Gastroesophageal sphincter (tissue), 4 donors: ENCODE results near the gene CHN1. TPM values are rescaled to one million over a fixed set of nuclear protein-coding genes. Genes with fewer than 3 reads are reported as not detected.

Experiments used
- ATAC-seq: fragments of 150-250 bp; one replicate; pipeline ENCODE4 v1.9.1; 2016; ENCODE audit warnings: mild to moderate bottlenecking, moderate library complexity
- H3K27ac ChIP-seq, 4 donors: fragments of 200-600 bp; sonication (generic) in 3 of 4; 1 replicate in 3 of 4; 2 replicates in 1 of 4; pipeline ENCODE4 v1.5.1; 2016 to 2019
- H3K27me3 ChIP-seq: fragments of 200-600 bp; sonication (generic); one replicate; pipeline ENCODE4 v1.5.1; 2019
- H3K36me3 ChIP-seq, 2 donors: fragments of 200-600 bp; sonication (generic); one replicate each; pipeline ENCODE4 v1.5.1; 2019; ENCODE audit warnings: control low read depth in 1 of 2
- H3K4me1 ChIP-seq, 3 donors: fragments of 200-600 bp; sonication (generic); 1 replicate in 2 of 3; 2 replicates in 1 of 3; pipeline ENCODE4 v1.5.1; 2016 to 2019; ENCODE audit warnings: control low read depth in 2 of 3
- H3K4me3 ChIP-seq, 2 donors: fragments of 200-600 bp; sonication (generic); one replicate each; pipeline ENCODE4 v1.5.1; 2019; ENCODE audit warnings: mild to moderate bottlenecking in 1 of 2, moderate library complexity in 1 of 2
- H3K9me3 ChIP-seq, 3 donors: fragments of 200-600 bp; sonication (generic); one replicate each; pipeline ENCODE4 v1.5.1; 2017 to 2019; ENCODE audit warnings: control low read depth in 2 of 3
- CTCF ChIP-seq, 4 experiments: fragments of 200-600 bp in 2 of 4; fragments of 450-650 bp in 2 of 4; sonication (generic) in 1 of 4; IDR thresholded peaks; one replicate each; pipeline ENCODE4 v1.5.1; 2017 to 2019; ENCODE audit warnings: antibody characterized with exemption in 4 of 4, mild to moderate bottlenecking in 2 of 4, moderate library complexity in 2 of 4
- EP300 ChIP-seq: sonication (generic); formaldehyde crosslinking; IDR thresholded peaks from one replicate; pipeline ENCODE4 v1.6.1; 2017; ENCODE audit warnings: antibody characterized with exemption, mild to moderate bottlenecking
- POLR2A ChIP-seq, 2 donors: fragments of 450-650 bp; IDR thresholded peaks; one replicate each; pipeline ENCODE4 v1.6.1; 2017; ENCODE audit warnings: antibody characterized with exemption in 2 of 2, mild to moderate bottlenecking in 2 of 2, moderate library complexity in 1 of 2
- POLR2AphosphoS5 ChIP-seq: sonication (generic); formaldehyde crosslinking; IDR thresholded peaks from one replicate; pipeline ENCODE4 v1.6.1; 2017; ENCODE audit warnings: antibody characterized with exemption
- WGBS, 2 donors: methylation state at CpG; one replicate each; pipeline ENCODE4 v1.1.5; 2018; ENCODE audit warnings: low coverage in 1 of 2; 5-methylcytosine and 5-hydroxymethylcytosine counted together
- total RNA-seq, 4 donors: library from RNA; depleted of rRNA; stranded (reverse); fragments of >200 nt; gene quantifications; one replicate each; pipeline ENCODE4 v1.1.0, GENCODE V29; 2016

Gene CHN1
- total RNA-seq, 4 donors from 2014 or later, result 13.3 to 35.8 (median 31.1) TPM

- 49 to 63% methylated on average over 5 to 6 of the region's 6 CpGs for WGBS, 2 donors
- peaks cover 0 to under 1% of the 10 kb centered on the region in 2 donors for H3K36me3 ChIP-seq
- H3K27ac ChIP-seq, result no peak overlapping the region
- H3K9me3 ChIP-seq, result no peaks in the 10 kb centered on the region
- ATAC-seq, result no peak
- peaks cover 0 to 6% (median 0%) of the 10 kb centered on the region in 3 donors for H3K4me1 ChIP-seq
- H3K27me3 ChIP-seq, result no peaks in the 10 kb centered on the region
- TF ChIP-seq EP300, result no peak
- TF ChIP-seq CTCF (IDR thresholded peaks at IDR 0.05), result no peak
- TF ChIP-seq POLR2AphosphoS5, result no peak
- TF ChIP-seq POLR2A (IDR thresholded peaks at IDR 0.05), result no peak
- no peak overlapping the region for H3K4me3 ChIP-seq
These were observed 85.1 kb downstream of the CHN1 start for GRCh38 chr2:174919947-174920595.

- H3K27ac ChIP-seq, result no peak overlapping the region
- no peak overlapping the region for H3K4me3 ChIP-seq
- H3K36me3 ChIP-seq, result peaks cover 0 to 11% of the 10 kb centered on the region in 2 donors
- 78 to 100% methylated on average over 1 of the region's 1 CpG for WGBS, 2 donors
- ATAC-seq, result no peak
- peaks cover 0 to 6% (median 0%) of the 10 kb centered on the region in 3 donors for H3K4me1 ChIP-seq
- TF ChIP-seq POLR2AphosphoS5, result no peak
- no peak for TF ChIP-seq CTCF (IDR thresholded peaks at IDR 0.05)
- TF ChIP-seq EP300, result no peak
- no peak for TF ChIP-seq POLR2A (IDR thresholded peaks at IDR 0.05)
- H3K9me3 ChIP-seq, result no peaks in the 10 kb centered on the region
- H3K27me3 ChIP-seq, result no peaks in the 10 kb centered on the region
These were observed 86.2 kb downstream of the CHN1 start for GRCh38 chr2:174918886-174919526.

- H3K27me3 ChIP-seq, result no peaks in the 10 kb centered on the region
- H3K27ac ChIP-seq, result no peak overlapping the region
- H3K4me1 ChIP-seq, result peaks cover 0 to 6% (median 0%) of the 10 kb centered on the region in 3 donors
- peaks cover 0 to 30% of the 10 kb centered on the region in 2 donors for H3K36me3 ChIP-seq
- TF ChIP-seq POLR2AphosphoS5 (no peak), CTCF (IDR thresholded peaks at IDR 0.05) (no peak), POLR2A (IDR thresholded peaks at IDR 0.05) (no peak), EP300 (no peak)
- no peak overlapping the region for H3K4me3 ChIP-seq
- H3K9me3 ChIP-seq, result no peaks in the 10 kb centered on the region
- WGBS, 2 donors, result 89 to 91% methylated on average over 4 of the region's 4 CpGs
- ATAC-seq, result no peak
These were observed 88.8 kb downstream of the CHN1 start for GRCh38 chr2:174916270-174916930.

GRCh38 chr2:174914853-174915760, 90.1 kb downstream of the CHN1 start:
- H3K27ac ChIP-seq, result no peak overlapping the region
- WGBS, 2 donors, result 87 to 96% methylated on average over 6 to 7 of the region's 7 CpGs
- H3K9me3 ChIP-seq, result no peaks in the 10 kb centered on the region
- peaks cover 0 to 31% of the 10 kb centered on the region in 2 donors for H3K36me3 ChIP-seq
- H3K4me1 ChIP-seq, result peaks cover 0 to 6% (median 0%) of the 10 kb centered on the region in 3 donors
- H3K4me3 ChIP-seq, result no peak overlapping the region
- ATAC-seq, result no peak
- no peak for TF ChIP-seq EP300
- TF ChIP-seq CTCF (IDR thresholded peaks at IDR 0.05), result no peak
- TF ChIP-seq POLR2AphosphoS5, result no peak
- TF ChIP-seq POLR2A (IDR thresholded peaks at IDR 0.05), result no peak
- no peaks in the 10 kb centered on the region for H3K27me3 ChIP-seq
